ENCODE results near the gene EZH2.

The EZH2 gene

DNA sequence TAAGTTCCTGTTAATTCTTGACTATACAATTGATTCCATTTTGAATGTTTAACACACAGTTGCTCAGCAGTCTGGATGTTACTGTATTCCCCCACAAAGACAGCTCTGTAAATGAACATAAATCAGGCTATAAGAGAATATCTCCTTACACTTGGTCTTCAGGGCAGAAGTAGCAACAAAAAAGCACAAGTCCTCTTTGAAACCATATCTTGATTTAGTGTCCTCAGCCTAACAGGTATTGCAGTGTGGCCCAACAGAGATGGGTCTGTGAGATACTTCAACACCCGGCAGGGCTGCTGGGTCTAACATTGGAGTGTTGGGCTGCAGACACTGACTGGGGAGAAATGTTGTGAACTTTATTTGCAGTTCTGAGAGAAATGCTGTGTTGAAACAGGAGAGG is 109.6 kb downstream of the EZH2 start:
- TF ChIP-seq, protein P1, sequence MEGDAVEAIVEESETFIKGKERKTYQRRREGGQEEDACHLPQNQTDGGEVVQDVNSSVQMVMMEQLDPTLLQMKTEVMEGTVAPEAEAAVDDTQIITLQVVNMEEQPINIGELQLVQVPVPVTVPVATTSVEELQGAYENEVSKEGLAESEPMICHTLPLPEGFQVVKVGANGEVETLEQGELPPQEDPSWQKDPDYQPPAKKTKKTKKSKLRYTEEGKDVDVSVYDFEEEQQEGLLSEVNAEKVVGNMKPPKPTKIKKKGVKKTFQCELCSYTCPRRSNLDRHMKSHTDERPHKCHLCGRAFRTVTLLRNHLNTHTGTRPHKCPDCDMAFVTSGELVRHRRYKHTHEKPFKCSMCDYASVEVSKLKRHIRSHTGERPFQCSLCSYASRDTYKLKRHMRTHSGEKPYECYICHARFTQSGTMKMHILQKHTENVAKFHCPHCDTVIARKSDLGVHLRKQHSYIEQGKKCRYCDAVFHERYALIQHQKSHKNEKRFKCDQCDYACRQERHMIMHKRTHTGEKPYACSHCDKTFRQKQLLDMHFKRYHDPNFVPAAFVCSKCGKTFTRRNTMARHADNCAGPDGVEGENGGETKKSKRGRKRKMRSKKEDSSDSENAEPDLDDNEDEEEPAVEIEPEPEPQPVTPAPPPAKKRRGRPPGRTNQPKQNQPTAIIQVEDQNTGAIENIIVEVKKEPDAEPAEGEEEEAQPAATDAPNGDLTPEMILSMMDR (IDR thresholded peaks at IDR 0.05; ENCODE audit: borderline replicate concordance, extremely low read depth, low read length, poor library complexity, severe bottlenecking), result no peak
- TF ChIP-seq EZH2 (IDR thresholded peaks at IDR 0.05; ENCODE audit: borderline replicate concordance, low read depth, low read length, severe bottlenecking), result no peak
- Histone ChIP-seq H3K36me3 (ENCODE audit: insufficient read depth, low read length) (peaks cover 85% of the 10 kb centered on the region), H3K9ac (ENCODE audit: low read depth, low read length) (no peak overlapping the region), H3K27me3 (ENCODE audit: insufficient read depth, low read length, poor library complexity) (no peaks in the 10 kb centered on the region), H3K4me2 (ENCODE audit: insufficient read depth, low read length) (no peak overlapping the region), H3K4me1 (ENCODE audit: insufficient read depth, low read length) (peaks cover 13% of the 10 kb centered on the region), H3K9me3 (ENCODE audit: insufficient read depth, low read length, severe bottlenecking) (no peaks in the 10 kb centered on the region), H4K20me1 (ENCODE audit: insufficient read depth, low read length) (peaks cover 15% of the 10 kb centered on the region), H3K4me3 (ENCODE audit: low read depth in 1 of 2, low read length in 2 of 2) (no peak overlapping the region), H2AFZ (ENCODE audit: low read depth, low read length) (no peak overlapping the region), H3K27ac (ENCODE audit: low read length) (no peak overlapping the region), H3K79me2 (ENCODE audit: insufficient read depth, low read length) (0 out of 2 replicates have a peak, but pooled peaks cover 5% of the 10 kb centered on the region)
- DNase-seq (no peak), ATAC-seq (ENCODE audit: insufficient read depth, low read depth) (no peak)

DNA sequence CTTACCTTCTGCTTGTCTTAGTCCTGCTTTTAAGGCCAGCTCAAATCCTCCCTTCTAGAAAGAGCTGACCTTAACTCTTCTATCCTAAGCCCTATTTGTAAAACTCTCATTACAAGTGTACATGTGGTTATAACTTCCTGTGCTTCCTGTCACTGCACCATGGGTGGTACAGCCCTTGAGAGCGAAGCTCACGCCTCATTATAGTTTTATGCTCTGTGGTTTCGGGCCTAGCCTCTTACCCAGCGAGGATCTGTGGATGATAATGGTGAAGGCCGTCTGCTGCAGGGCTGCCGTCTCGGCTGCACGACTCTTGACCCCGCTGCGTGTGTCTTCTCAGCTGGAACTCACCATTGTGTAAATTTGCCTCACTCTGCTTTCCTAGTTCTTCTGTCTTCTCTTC is 110.8 kb downstream of the EZH2 start:
- peaks cover 86% of the 10 kb centered on the region for H3K36me3 ChIP-seq (ENCODE audit: insufficient read depth, low read length)
- TF ChIP-seq, protein P1 (IDR thresholded peaks at IDR 0.05; ENCODE audit: borderline replicate concordance, extremely low read depth, low read length, poor library complexity, severe bottlenecking), result no peak
- no peak for TF ChIP-seq EZH2 (IDR thresholded peaks at IDR 0.05; ENCODE audit: borderline replicate concordance, low read depth, low read length, severe bottlenecking)
- no peak overlapping the region for H3K9ac ChIP-seq (ENCODE audit: low read depth, low read length)
- no peak overlapping the region for H3K27ac ChIP-seq (ENCODE audit: low read length)
- peak; percentile 100 for ATAC-seq (ENCODE audit: insufficient read depth, low read depth)
- H3K4me1 ChIP-seq (ENCODE audit: insufficient read depth, low read length), result peaks cover 13% of the 10 kb centered on the region
- H3K79me2 ChIP-seq (ENCODE audit: insufficient read depth, low read length), result 0 out of 2 replicates have a peak, but pooled peaks cover 5% of the 10 kb centered on the region
- H3K4me3 ChIP-seq (ENCODE audit: low read depth in 1 of 2, low read length in 2 of 2), result no peak overlapping the region
- H3K27me3 ChIP-seq (ENCODE audit: insufficient read depth, low read length, poor library complexity), result no peaks in the 10 kb centered on the region
- H4K20me1 ChIP-seq (ENCODE audit: insufficient read depth, low read length), result peaks cover 15% of the 10 kb centered on the region
- H3K4me2 ChIP-seq (ENCODE audit: insufficient read depth, low read length), result no peak overlapping the region
- H3K9me3 ChIP-seq (ENCODE audit: insufficient read depth, low read length, severe bottlenecking), result no peaks in the 10 kb centered on the region
- H2AFZ ChIP-seq (ENCODE audit: low read depth, low read length), result no peak overlapping the region
- DNase-seq, result peak; percentile 68

DNA sequence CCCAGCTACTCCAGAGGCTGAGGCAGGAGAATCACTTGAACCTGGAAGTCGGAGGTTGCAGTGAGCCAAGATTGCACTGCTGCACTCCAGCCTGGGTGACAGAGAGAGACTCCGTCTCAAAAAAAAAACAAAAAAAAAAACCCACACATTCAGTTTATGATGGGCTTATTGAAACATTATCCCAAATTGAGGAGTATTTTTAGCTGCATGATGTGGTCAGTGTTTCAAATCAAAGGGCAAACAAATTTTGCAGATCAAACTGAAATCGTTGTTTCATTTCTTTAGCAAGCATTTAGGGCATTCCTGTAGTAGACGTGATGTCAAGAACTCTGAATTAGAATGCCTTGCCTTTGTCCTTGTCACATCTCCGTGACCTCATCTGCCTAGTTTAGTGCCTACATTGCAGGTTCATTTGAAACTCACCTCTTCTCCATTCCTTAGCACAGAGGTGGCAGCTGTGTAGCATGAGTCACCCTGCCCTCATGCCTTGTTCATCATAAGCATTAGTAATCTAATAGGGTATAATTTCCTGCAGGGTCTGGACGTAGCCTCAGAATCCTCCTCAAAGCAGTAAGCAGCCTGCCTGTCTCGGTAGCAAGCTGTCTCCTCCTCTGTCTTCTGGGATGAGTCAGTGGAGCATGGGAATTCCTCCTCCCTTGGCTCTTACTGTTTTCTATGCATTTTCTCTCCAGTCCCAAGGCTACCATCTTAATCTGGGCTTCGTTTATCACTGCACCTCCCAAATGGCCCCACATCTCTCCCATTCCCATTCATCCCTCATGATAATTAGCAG is 111.6 kb downstream of the EZH2 start:
- Histone ChIP-seq H3K36me3 (ENCODE audit: insufficient read depth, low read length) (peaks cover 89% of the 10 kb centered on the region), H3K79me2 (ENCODE audit: insufficient read depth, low read length) (0 out of 2 replicates have a peak, but pooled peaks cover 5% of the 10 kb centered on the region), H3K27ac (ENCODE audit: low read length) (no peak overlapping the region), H4K20me1 (ENCODE audit: insufficient read depth, low read length) (peaks cover 15% of the 10 kb centered on the region), H2AFZ (ENCODE audit: low read depth, low read length) (no peak overlapping the region), H3K4me3 (ENCODE audit: low read depth in 1 of 2, low read length in 2 of 2) (no peak overlapping the region), H3K9me3 (ENCODE audit: insufficient read depth, low read length, severe bottlenecking) (no peaks in the 10 kb centered on the region), H3K4me2 (ENCODE audit: insufficient read depth, low read length) (no peak overlapping the region), H3K4me1 (ENCODE audit: insufficient read depth, low read length) (peaks cover 13% of the 10 kb centered on the region), H3K27me3 (ENCODE audit: insufficient read depth, low read length, poor library complexity) (no peaks in the 10 kb centered on the region), H3K9ac (ENCODE audit: low read depth, low read length) (no peak overlapping the region)
- no peak for TF ChIP-seq EZH2 (IDR thresholded peaks at IDR 0.05; ENCODE audit: borderline replicate concordance, low read depth, low read length, severe bottlenecking)
- TF ChIP-seq, protein P1 (IDR thresholded peaks at IDR 0.05; ENCODE audit: borderline replicate concordance, extremely low read depth, low read length, poor library complexity, severe bottlenecking), result no peak
- ATAC-seq (ENCODE audit: insufficient read depth, low read depth) (no peak), DNase-seq (no peak)

All from DND-41 (cell line).